Kidney epithelial cell (primary cell): ENCODE results near the gene ENTPD6. TPM values are rescaled to one million over a fixed set of nuclear protein-coding genes. Genes with fewer than 3 reads are reported as not detected.

Experiments used
- DNase-seq: peaks from one replicate; pipeline ENCODE4 v3.0.0-alpha.2; 2010; ENCODE audit warnings: low read depth
- H3K27me3 ChIP-seq: 2 replicates; pipeline ENCODE4 v1.6.0; 2011; ENCODE audit warnings: low read length; ENCODE audit not compliant: control insufficient read depth, insufficient read depth
- H3K36me3 ChIP-seq: 2 replicates; pipeline ENCODE4 v1.5.1; 2011; ENCODE audit warnings: low read length; ENCODE audit not compliant: control insufficient read depth, insufficient read depth
- H3K4me3 ChIP-seq: 2 replicates; pipeline ENCODE4 v1.5.1; 2011; ENCODE audit warnings: low read depth, mild to moderate bottlenecking, control low read depth, low read length
- CTCF ChIP-seq: IDR thresholded peaks from 2 replicates; pipeline ENCODE4 v1.5.1; 2011; ENCODE audit warnings: mild to moderate bottlenecking, moderate library complexity, low read length, control low read depth, inconsistent platforms; ENCODE audit not compliant: insufficient read depth, poor library complexity, severe bottlenecking
- total RNA-seq: library from RNA; depleted of rRNA; stranded (reverse); fragments of >200 nt; gene quantifications from 2 replicates; pipeline ENCODE4 v1.2.3, GENCODE V29; 2015

Gene ENTPD6
- total RNA-seq, 1 donor from 2014 or later, result 80.1 TPM

- Histone ChIP-seq H3K4me3 (no peak overlapping the region), H3K36me3 (no peaks in the 10 kb centered on the region), H3K27me3 (no peaks in the 10 kb centered on the region)
- DNase-seq, result no peak
- no peak for TF ChIP-seq CTCF
Observed at GRCh38 chr20:25205277-25206062, 10.0 kb downstream of the ENTPD6 start.

GRCh38 chr20:25206063-25206403 lies 10.5 kb downstream of the ENTPD6 start:
- Histone ChIP-seq H3K27me3 (no peaks in the 10 kb centered on the region), H3K4me3 (no peak overlapping the region), H3K36me3 (no peaks in the 10 kb centered on the region)
- TF ChIP-seq CTCF, result no peak
- DNase-seq, result no peak

- DNase-seq, result no peak
- no peaks in the 10 kb centered on the region for H3K27me3 ChIP-seq
- no peaks in the 10 kb centered on the region for H3K36me3 ChIP-seq
- no peak for TF ChIP-seq CTCF
- no peak overlapping the region for H3K4me3 ChIP-seq
Observed at GRCh38 chr20:25206548-25206947, 11.0 kb downstream of the ENTPD6 start.

- TF ChIP-seq CTCF, result no peak
- H3K36me3 ChIP-seq, result no peaks in the 10 kb centered on the region
- H3K4me3 ChIP-seq, result no peak overlapping the region
- no peak for DNase-seq
- H3K27me3 ChIP-seq, result no peaks in the 10 kb centered on the region
Observed at GRCh38 chr20:25207149-25207959, 11.8 kb downstream of the ENTPD6 start.

- Histone ChIP-seq H3K27me3 (no peaks in the 10 kb centered on the region), H3K4me3 (no peak overlapping the region), H3K36me3 (no peaks in the 10 kb centered on the region)
- no peak for DNase-seq
- TF ChIP-seq CTCF, result no peak
Observed at GRCh38 chr20:25207960-25208534, 12.5 kb downstream of the ENTPD6 start.
